GM18873 (cell line): Measurements from ENCODE around the gene TTC39B.

Experiments
- ATAC-seq: cut with Tn5 transposase; IDR thresholded peaks from one replicate; pipeline ENCODE4 v1.9.1; 2021; ENCODE audit warnings: mild to moderate bottlenecking, moderate library complexity, moderate number of reproducible peaks; ENCODE audit not compliant: unreplicated experiment, low FRiP score

The TTC39B gene

DNA sequence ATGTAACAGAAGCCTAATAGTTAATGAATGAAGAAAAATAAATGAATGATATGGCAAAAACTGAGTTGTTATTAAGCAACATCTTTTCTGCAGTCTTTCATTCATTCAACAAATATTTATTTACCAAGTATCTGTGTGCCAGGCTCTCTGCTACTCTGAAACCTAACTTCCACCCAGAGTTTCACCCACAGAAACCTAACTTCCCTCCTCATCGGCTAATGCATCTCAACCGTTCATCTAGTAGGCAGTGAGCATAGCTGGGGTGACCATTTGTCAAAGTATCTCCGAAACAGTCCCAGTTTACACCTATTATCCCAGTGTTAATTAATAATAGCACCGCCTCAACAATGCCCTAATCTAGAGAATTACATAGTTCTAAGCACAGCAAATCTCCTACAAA, 1.5 kb downstream of the TTC39B start:
- ATAC-seq = no peak

DNA sequence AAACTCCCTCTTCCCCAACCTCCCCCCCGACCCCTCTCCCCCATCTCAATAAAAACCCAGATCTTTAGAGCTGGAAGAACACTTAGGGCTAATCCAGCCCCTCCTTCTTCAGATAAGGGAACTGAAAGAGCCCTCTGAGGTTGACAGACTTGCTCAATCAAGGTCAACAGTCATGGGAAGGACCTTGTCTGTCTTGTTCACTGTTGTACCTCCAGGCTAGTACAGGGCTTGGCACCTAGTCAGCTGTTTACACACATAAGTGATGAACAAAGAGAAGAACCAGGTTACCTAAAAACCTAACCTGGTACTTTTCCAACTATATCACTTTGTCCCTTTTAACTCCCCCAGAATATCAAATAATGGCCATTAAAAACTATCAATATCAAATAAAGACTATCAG, 2.4 kb downstream of the TTC39B start:
- no peak for ATAC-seq

DNA sequence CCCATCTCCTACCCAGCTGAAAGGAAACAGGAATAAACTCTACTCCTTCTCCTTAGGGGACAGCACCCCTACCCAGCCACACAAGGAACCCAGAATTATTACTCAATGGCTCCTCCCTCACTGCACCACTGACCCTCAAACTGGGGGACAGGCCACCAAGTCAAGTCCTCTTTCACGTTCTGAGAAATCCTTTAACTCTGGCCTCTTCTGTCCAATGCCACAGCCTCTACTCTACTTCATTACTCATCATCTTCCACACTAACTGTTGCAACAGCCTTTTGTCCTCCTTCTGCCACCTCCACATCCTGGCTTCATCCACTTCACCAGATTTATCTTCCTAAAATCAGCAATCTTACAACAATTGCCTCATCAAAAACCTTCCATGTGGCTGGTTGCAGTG, 6.8 kb downstream of the TTC39B start:
- ATAC-seq = no peak

DNA sequence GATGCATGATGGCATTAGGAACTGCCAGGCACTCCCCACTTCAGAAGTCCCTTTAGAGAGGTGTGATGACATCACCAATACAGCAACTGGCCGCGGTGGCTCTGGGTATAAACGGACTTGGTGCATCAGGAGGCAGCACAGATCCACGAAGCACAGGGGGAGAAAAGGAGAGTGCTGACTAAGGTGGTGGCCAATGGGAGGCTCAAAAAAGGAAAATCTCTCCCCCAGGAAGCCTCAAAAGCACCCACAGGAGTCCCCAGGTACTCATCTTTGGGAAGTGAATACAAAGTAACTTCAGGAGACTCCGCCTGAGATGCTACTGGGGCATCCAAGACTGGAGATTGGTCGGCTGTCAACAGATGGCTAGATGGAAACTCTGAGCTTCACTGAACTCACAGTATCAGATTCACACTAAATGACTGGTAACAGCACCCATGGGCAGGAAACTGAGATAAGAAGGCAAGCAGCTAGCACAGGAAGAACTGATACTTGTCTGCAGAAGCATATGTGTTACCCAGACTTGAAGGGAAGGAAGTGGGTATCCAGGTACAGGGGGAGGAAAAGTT, 7.6 kb downstream of the TTC39B start:
- ATAC-seq = peak; percentile 91

DNA sequence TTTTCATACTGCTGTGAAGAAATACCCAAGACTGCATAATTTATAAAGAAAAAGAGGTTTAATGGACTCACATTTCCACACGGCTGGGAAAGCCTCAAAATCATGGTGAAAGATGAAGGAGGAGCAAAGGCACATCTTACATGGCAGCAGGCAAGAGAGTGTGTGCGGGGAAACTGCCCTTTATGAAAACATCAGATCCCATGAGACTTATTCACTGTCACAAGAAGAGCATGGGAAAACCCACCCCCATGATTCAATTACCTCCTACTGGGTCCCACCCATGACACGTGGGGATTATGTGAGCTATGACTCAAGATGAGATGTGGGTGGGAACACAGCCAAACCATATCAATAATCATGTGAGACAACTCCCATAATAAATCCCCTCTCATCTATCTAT, 8.7 kb downstream of the TTC39B start:
- ATAC-seq = no peak

DNA sequence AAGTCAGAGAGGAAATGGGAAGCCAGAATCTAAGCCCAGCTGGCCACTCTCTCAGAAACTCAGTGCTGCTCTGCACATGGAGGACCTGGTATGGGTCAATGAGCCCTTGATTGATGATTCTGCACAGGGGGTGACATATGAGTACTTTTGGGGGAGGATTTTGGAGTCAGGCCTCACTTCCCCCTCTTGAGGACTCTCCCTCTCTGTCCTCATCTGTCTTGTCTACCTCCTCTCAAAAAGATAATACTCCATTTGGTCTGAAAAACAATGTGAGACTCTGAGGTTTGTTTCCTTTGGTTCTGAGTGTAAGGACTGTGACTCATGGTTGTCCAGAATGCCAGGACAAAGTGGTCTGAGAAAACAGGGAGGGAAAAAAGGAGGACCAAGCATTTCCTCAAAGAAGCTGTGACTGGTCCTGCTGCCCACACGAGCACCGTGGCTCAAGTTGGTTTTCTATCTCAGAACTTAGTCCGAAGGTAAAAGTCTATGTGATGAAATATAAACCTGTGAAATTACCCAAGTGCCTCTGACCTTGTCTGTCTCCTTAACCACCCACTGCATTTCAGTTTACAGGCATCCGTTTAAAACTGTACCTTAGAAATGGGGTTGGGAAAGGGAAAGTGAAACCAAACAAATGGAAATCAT, 11.1 kb downstream of the TTC39B start:
- no peak for ATAC-seq

DNA sequence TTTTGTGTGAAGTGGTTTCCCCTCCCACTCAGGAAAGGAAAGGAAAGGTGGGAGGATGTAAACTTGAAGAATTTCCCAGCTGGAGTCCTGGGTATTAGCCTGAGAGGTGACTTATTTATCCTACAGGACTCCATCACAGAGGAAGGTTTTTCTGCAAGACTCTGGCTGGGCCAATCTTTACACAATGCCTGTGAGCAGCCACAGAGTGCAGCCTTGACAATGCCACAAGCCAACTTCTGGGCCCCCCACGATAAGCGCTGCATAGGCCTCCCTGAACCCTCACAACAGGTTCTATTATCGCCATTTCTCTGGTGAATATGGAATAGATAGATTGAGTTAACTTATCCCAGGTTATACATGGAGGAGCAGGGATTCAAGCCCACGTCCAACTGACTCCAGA, 12.4 kb downstream of the TTC39B start:
- no peak for ATAC-seq

DNA sequence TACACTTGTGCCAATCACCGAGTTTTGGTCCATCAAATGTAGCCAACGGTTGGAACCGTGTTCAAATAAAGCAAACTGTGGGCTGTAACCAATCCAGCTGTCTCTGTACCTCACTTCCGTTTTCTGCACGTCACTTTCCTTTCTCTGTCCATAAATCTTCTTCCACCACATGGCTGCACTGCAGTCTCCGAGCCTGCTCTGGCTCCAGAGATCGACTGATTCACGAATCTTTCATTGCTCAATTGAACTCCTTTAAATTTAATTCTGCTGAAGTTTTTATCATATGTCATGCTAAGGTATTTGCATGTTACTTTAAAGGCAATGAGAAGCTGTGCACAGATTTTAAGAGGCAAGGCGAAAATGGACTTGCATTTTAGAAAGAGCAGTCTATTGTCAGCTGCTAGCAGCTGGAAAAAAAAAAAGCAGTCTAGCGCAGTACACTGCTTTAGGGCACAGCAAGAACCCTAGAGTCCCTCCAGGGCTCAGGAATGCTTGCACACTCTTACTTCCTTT, 13.2 kb downstream of the TTC39B start:
- ATAC-seq = no peak

DNA sequence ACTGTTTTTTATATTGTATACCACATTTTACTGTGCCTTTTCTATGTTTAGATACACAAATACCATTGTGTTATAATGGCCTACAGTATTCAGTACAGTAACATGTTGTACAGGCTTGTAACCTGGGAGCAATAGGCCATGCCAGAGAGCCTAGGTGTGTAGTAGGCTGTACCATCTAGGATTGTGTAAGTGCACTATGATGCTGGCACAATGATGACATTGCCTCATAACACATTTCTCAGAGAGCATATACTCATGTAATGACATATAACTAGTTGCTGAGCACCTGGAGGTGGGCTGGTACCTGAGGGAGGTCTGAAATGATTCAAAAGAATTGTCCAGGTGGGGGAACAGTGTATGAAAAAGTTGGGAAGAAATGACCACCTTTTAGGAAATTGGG, 13.9 kb downstream of the TTC39B start:
- ATAC-seq = no peak

DNA sequence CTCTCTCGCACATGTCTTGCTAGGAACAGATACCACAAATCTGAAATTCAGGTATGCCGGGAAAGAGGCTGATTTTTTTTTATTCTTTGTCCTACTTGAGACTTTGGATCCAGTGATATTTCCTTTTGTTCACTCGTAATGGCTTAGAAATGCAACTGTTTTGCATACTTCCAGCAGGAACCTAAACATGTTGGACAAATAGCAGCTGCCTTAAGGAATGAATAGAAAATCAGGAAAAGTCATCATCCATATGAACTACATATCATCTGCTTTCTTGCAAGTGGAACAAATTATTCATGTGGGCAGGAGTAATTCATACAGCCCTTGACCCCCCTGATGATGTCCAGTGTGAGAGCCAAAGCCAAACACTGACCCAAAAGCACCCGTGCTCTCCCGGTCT, 17.4 kb downstream of the TTC39B start:
- ATAC-seq = no peak

DNA sequence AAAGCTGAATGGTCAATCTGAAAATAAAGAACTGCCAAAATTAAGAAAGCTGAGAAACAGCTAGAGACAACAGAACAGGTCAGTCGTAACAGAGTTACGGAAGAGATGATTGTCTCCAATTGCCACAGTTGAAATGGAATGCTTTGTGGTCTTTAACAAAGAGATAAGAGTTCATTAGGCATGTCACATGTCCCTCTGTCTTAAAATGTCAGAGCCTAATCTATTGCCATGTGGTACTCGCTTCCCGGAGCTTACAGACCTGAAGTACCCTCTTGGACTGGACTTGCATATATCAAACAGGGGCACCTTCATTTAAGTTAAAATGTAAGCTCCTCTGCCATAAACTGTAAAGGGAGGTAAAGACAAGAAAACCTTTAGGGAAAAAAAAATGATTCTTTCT, 19.7 kb downstream of the TTC39B start:
- ATAC-seq = no peak

DNA sequence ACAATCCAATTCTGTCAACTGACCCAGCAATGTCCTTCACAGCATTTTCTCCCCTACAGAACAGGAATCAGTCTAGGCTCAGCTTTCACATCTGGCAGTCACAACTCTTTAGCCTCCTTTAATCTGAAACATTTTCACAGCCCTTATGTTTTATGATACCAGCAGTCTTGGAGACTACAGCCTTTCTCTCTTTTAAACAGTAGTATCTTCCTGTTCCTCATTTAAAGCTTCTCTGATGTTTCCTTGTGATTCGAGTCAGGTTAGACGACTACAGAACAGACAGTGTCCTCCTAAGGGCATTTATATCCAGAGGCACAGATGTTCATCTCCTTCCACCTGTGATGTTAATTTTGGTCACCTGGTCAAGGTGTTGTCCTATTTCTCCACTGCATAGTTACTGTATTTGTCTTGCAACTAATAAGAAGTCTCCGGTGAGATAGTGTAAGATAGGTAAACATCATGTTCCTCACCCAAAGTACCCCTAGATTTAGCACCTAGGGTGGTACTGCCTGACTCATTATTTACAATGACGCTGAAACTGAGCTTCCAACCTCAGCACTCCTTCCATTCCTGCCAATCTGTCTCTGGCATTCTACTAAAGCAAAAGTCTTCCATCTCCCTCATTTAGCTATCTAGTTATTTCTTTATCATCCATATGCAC, 20.7 kb downstream of the TTC39B start:
- no peak for ATAC-seq

DNA sequence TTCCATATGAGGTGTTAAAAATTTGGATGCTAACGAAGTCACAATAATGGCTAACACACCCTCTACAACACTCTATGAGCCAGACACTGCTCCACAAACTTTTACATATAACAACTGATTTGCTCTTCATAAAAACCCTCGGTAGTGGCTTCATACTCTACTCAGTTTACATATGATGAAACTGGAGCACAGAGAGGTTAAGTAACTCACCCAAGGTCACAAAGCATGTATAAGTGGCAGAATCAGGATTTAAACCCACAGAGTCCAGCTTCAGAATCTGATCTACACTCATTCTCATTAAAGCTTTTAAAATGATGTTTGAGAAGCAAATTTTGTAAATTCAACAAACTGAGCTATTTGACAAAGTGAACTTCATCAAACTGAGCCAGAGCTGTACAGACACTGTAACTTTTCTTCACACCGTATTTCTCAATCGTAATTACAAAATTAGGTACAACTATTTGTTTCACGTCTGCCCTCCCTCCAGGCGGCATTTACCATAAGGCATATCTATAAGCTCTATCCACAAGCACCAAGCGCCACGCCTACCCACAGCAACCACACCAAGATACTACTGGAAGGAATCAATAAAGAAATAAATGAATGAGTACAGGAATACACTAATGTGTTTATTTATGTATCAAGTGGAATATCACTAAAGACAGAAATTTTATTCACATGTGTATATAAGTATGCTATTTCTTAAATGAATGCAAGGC, 24.3 kb downstream of the TTC39B start:
- no peak for ATAC-seq

DNA sequence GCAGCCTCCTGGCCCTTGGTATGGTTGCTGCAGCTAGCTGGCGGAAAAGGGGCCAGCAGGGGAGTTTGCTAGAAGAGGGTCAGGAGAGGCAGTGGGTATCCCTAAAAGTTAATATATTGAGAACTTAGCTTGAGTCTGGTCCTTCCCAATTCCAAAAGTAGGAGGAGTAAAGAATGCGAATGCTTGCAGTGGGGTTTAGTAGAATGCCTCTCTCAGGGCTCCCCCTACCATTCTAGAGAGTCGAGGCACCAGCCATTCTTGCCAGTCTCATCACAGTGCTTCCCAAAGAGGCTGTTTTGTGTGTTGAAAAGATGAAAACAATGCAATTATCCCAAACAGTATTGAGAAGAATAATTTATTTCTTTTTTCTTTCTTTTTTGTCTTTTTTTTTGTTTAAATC, 26.4 kb downstream of the TTC39B start:
- ATAC-seq = no peak

DNA sequence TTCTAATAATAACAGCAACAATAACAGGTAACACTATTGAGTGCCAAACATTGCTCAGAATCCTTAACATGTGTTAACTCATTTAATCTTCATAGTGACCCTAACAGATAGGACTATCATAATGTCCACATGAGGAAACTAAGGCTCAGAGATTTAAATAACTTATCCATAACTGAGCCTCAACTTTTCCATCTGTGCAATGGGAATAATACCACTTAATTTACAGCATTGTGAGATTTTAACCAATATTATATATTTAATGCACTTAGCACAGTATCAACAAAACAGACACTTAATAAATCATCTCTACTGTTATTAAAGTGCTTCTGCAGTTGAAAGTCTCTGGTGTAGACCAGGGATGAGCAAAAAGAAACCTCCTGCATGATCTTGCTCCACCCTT, 28.2 kb downstream of the TTC39B start:
- no peak for ATAC-seq

DNA sequence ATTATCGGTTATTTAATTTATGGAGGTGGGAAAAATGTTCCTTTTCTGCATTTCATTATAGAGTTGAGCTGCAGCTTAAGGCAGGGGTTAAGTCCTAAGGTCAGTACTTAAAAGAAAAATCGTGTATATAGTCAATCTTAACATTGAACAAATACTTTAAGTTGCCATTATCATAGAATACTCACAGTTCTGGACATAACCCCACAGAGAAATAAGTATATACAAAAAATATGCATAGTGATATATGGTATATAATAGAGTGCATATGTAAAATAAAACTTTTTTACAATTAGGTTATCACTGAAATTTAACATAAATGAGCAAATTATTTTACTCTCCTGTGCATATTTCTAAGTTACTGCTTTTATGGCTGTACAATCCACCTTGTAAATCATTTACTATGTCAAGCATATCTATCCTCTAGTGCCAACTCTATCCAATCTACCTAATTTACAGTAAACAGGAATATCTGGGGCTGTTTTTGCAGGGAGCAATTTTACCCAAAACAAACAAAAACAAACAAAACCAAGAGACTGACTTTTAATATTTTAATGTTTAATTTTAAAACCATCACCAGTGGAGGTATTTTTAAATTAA, 28.8 kb downstream of the TTC39B start:
- no peak for ATAC-seq

DNA sequence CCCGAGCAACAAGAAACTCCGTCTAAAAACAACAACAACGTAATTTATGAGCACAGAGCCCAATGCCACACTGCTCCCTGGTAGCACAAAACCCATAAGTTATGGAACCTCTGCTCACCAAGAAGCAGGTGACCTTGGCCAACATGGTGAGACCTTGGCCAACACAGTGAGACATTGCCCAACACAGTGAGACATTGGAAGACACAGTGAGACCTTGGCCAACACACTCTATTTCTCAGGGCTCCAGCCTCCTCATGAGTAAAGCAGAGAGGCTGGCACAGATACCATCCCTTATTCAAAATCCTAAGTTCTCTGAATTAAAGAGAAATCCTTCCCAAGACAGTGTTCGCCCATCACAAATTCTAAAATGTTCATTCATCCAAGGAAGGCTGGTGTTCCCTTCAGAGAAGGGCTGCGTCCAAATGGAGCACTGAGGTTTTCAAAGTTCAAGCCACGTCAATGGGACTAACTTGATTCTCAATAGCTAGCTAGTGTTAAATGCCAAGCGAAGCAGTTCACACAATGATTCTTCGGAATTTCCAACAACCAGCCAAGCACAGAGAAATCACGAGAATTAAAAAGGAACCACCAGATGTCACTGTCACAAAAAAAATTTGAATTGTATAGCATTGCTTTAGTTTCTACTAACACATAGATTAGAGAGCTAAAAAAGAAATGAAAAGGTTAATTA, 29.5 kb downstream of the TTC39B start:
- ATAC-seq = no peak

DNA sequence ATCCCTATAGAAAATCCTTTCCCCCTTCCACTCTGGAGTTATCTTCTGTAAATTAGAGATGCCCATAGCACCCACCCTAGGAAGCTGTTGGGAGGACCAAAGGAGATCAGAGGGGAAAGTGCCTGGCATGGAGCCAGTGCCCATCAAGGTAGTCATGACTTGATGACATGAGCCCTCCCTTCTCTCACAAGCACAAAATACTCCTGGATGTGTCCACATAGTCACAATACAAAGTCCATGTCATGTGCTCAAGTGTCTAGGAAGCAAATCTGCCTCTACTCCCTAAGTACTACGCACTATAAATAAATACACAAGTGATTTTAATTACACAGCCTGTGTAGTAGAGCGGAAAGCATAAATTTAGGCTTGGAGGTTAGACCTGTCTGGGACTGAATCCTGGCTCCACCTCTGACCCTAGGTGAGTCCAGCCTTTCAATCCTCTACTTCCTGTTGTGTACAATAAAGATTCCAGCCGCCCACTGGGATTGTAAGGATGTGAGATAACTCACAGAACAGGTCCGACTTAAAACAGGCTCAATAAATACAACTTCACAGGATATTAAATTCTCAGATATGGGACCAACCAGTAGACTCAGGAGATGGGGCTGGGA, 30.6 kb downstream of the TTC39B start:
- ATAC-seq = no peak

DNA sequence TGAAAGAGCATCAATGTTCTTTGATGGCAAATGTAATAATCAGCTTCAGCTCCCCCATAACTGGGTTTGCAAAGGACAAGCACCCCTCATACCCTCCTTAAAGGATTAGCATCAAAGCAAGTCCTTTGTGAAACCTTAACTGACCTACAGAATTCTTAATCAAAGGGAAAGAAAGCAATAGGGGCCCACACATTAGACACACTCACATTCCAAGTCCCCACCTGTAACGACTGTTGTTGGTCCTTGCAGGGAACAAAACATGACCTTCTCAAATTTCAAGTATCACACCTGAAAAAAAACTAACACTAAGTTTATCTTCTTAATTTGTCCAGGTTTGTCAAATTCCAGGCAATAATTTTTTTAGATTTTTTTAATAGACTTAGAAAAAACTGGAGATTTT, 32.6 kb downstream of the TTC39B start:
- no peak for ATAC-seq

DNA sequence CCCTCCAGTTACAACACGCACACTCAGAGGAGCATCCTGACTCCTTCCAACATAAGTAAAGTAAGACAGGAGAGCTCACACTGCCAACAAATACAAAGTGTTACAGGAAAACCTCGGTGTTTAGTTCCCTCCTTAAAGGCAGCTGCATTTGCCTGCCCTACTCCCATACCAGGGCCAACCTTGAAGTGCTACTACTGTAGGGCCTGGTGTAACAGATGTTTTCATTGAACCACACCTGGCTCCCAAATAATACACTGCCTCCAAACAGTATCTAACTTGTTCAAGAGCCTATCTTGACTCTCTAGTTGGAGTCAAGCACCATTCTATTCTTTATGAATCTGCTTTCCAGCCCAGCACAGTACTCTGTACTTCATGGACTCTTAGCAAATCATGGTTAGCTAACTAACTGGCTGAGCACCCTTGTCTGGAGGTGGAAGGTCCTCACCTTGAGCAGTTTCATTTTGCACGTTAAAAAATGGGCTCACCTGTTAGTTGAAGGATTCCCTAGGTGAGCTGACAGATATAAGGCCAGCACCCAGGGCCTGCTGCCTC, 34.6 kb downstream of the TTC39B start:
- ATAC-seq = no peak
